ENCODE data around the gene CYP2D6. TPM values are rescaled to one million over a fixed set of nuclear protein-coding genes. Genes with fewer than 3 reads are reported as not detected.

The CYP2D6 gene
- total and polyA plus RNA-seq, 2 of the 8 experiments (the other 6 are each of a cell fraction or from before 2014, with no cell fraction given), result 0.93 to 1.7 TPM

- POLR2A ChIA-PET (ENCODE audit: partially characterized antibody), result no interaction called here
- TF ChIP-seq POU5F1 (IDR thresholded peaks at IDR 0.05; ENCODE audit: low read depth, low read length), result no peak
- no peak for TF ChIP-seq BACH1 (IDR thresholded peaks at IDR 0.05; ENCODE audit: low read length)
- TF ChIP-seq SP4 (IDR thresholded peaks at IDR 0.05; ENCODE audit: low read length), result no peak
- no peak for TF ChIP-seq ASH2L (IDR thresholded peaks at IDR 0.05; ENCODE audit: low read length)
- TF ChIP-seq TCF12 (IDR thresholded peaks at IDR 0.05; ENCODE audit: low read depth, low read length), result no peak
- TF ChIP-seq HDAC6 (IDR thresholded peaks at IDR 0.05; ENCODE audit: low read depth, low read length), result no peak
Measured at GRCh38 chr22:42168476-42168875, 37.9 kb upstream of the CYP2D6 start.

More at GRCh38 chr22:42168476-42168875, 37.9 kb upstream of the CYP2D6 start:
- H2BK5ac ChIP-seq (ENCODE audit: low read depth, low read length), result no peak overlapping the region
- H3K27ac ChIP-seq (ENCODE audit: low read depth, low read length), result no peak overlapping the region
- CTCF ChIA-PET (ENCODE audit: partially characterized antibody), result interaction anchor here (0.6 to 1.8 kb wide), 13 partner anchors 12 to 276 kb away, joined by 3 to 12 read pairs (median 3); no protein-coding TSS in a partner anchor
- H3K14ac ChIP-seq (ENCODE audit: insufficient read length), result no peak overlapping the region
- no peak overlapping the region for H4K5ac ChIP-seq (ENCODE audit: insufficient read length, low read depth, low read length)
- no peak overlapping the region for H4K91ac ChIP-seq (replicated peaks; ENCODE audit: insufficient read length, low read length)
- no peak overlapping the region for H2BK12ac ChIP-seq (ENCODE audit: low read depth, low read length)
- H3K18ac ChIP-seq (ENCODE audit: extremely low read depth, low read length), result no peak overlapping the region
- WGBS, 2 experiments (ENCODE audit: extremely low coverage in 1 of 2, insufficient coverage in 1 of 2, insufficient read length in 1 of 2, insufficient replicate concordance in 2 of 2, low coverage in 1 of 2, low lambda C conversion rate in 2 of 2, missing lambda C conversion rate in 1 of 2), result 93% methylated on average over 15 of the region's 15 CpGs; no CpG with 5 or more reads in 1 of the 2 experiments
- H3K56ac ChIP-seq (replicated peaks; ENCODE audit: insufficient read length, low read depth, low read length), result no peak overlapping the region
- H2AFZ ChIP-seq (ENCODE audit: low read length), result no peak overlapping the region
- H4K8ac ChIP-seq (ENCODE audit: extremely low read depth, insufficient read depth, low read length), result no peak overlapping the region
- H3K79me2 ChIP-seq (ENCODE audit: control insufficient read depth in 1 of 2, insufficient read depth in 2 of 2, low read length in 2 of 2), result peaks cover 0 to 13% of the 10 kb centered on the region in 2 experiments; a peak in 2 of 4 replicates
- H3K27me3 ChIP-seq (replicated peaks in 1 of 4; ENCODE audit: control insufficient read depth in 3 of 4, extremely low read depth in 1 of 4, insufficient read depth in 3 of 4, low read length in 3 of 4), result no peaks in the 10 kb centered on the region
- FAIRE-seq (no peak), DNase-seq (ENCODE audit: low read depth in 1 of 2, low spot score in 2 of 2) (no peak)
- no peak overlapping the region for H2BK120ac ChIP-seq (replicated peaks; ENCODE audit: low read depth, low read length)
- H3K36me3 ChIP-seq (ENCODE audit: control insufficient read depth in 2 of 4, insufficient read depth in 4 of 4, low read length in 3 of 4), result no peaks in the 10 kb centered on the region; a peak in 1 of 8 replicates
- H3K9ac ChIP-seq (replicated peaks in 1 of 4; ENCODE audit: extremely low read depth in 1 of 4, low read depth in 3 of 4, low read length in 3 of 4), result no peak overlapping the region
- no peak overlapping the region for H3K23ac ChIP-seq (ENCODE audit: insufficient read length)
- H4K20me1 ChIP-seq (replicated peaks in 1 of 2; ENCODE audit: control insufficient read depth in 1 of 2, insufficient read depth in 2 of 2, low read length in 2 of 2), result peaks cover 10 to 27% of the 10 kb centered on the region in 2 experiments
- no peak overlapping the region for H3K4me3 ChIP-seq (ENCODE audit: extremely low read depth in 1 of 4, insufficient read depth in 2 of 4, low read depth in 3 of 4, low read length in 4 of 4)
- H3K4me1 ChIP-seq (replicated peaks in 1 of 4; ENCODE audit: control insufficient read depth in 3 of 4, insufficient read depth in 4 of 4, low read length in 3 of 4), result peaks cover 0 to 5% (median 1%) of the 10 kb centered on the region in 4 experiments; a peak in 3 of 7 replicates
- no peak overlapping the region for H2BK20ac ChIP-seq (ENCODE audit: low read length)
- no peaks in the 10 kb centered on the region for H3K9me3 ChIP-seq (ENCODE audit: insufficient read depth in 2 of 2, low read depth in 1 of 2, low read length in 1 of 2)
- no peaks in the 10 kb centered on the region for H3K23me2 ChIP-seq (ENCODE audit: low read depth, low read length)
- H3K4ac ChIP-seq (replicated peaks; ENCODE audit: insufficient read length, low read depth, low read length), result no peak overlapping the region
- H3K79me1 ChIP-seq (ENCODE audit: low read depth, low read length), result peaks cover 7% of the 10 kb centered on the region; the same call in 1 of the 2 replicates
- H2BK15ac ChIP-seq (ENCODE audit: low read length), result no peak overlapping the region
- H2AK5ac ChIP-seq (ENCODE audit: low read depth, low read length), result no peak overlapping the region
- no peak overlapping the region for H3K4me2 ChIP-seq (ENCODE audit: insufficient read depth in 1 of 2, low read depth in 2 of 2, low read length in 2 of 2)

Data from H1 (cell line).